Measurements from ENCODE around the gene PALD1.

GRCh38 chr10:70561070-70561469 lies 82.5 kb downstream of the PALD1 start:
- TF ChIP-seq CTCF (IDR thresholded peaks at IDR 0.05): no peak
- no peak for TF ChIP-seq POLR2A (IDR thresholded peaks at IDR 0.05)
